NCI-H2171 treated with DMSO at 0.1 percent for 48 hours (cell line): ENCODE data around the gene POU6F2.

Source experiments
- DNase-seq: peaks from one replicate; lab custom pipeline; 2025; lab: John Stamatoyannopoulos, UW

Gene POU6F2

DNA sequence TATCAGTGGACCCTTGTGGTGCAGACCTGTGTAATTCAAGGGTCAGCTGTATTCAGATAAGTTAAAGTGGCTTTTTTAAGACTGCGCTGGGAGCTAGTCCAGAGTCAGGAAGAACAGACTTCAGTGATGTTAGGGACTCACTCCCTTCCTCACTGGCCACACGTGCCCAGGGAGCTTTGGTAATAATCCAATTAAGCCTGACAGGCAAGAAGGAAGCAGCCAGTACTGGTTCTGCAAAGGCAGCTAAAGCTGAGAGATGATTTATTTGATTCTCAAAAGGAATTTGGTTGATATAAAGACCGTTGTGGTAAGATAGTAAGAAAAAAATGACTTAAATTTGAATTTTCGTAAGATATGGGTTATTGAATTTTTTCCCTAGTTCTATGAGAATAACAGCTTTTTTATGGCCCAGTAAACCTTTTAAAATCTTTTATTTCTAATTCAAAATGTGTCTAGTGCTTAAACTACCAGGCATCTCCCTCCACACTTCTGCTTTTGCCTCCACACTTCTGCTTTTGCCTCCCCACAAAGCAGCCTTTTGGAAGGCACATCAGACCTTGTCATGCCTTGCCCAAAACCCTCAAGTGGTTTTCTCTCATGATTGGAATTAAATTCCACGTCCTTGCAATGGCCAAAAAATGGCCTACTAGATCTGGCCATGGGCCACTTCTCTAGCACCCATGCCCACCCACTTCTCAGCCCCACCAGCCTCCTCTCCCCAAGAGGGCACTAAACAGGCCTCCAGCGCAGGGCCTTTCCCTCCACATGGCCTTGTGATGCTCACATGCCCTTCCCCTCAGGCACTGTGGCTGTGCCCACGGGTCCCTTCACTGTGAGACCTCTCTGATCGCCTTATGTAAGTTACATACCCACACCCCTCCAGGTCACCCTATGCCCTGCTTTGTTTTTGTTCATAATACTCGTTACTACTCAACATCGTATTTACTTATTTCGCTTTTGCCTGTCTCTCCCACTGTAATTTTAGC lies 92.5 kb downstream of the POU6F2 start:
- no peak for DNase-seq

DNA sequence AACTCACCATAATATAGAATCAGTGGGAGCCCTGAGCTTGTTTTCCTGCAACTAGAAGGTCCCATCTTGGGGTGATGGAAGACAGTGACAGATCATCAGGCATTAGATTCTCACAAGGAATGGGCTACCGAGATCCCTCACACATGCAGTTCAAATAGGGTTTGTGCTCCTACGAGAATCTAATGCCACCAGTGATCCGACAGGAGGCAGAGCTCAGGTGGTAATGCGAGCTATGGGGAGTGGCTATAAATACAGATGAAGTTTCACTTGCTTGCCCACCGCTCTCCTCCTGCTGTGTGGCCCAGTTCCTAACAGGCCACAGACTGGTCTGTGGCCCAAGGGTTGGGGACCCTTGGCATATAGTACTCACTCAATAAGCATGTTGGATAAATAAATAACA lies 93.4 kb downstream of the POU6F2 start:
- no peak for DNase-seq

DNA sequence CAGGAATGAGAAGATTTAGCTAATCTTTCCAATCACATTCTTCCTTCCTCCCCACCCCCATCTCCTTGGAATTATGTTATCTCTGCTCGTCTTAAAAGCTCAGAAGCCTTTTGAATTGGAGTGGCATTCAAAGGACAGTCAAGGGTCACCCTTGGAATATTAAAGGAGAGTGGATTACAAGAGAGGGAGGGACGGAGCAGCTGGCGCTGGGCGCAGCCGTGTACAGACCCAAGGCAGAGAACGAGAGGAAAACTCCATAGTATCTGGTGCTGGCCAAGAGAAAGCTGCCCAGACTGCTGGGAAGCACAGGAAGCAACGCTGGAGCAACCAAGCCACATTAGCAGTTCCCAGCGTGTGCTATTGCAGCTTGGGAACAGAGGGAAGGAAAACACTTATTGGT lies 95.7 kb downstream of the POU6F2 start:
- DNase-seq: no peak

DNA sequence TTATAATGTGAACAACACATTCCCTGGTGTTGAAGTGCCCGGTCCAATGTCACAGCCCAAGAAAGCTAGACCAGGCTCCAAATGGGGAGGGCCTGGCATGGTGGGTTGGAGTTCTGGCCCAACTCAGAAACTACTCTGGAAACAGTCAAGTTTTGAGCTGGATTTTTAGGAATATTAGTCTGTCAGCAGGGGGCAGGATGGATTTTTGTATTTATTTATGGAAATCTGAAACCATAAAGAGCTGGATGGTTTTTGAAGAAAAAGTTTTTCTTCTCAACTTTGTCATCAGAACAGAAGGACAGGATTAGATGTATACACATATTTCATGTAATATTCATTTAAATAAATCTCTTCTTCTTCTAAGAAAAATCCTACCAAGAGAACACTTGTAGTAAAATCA lies 97.5 kb downstream of the POU6F2 start:
- no peak for DNase-seq

DNA sequence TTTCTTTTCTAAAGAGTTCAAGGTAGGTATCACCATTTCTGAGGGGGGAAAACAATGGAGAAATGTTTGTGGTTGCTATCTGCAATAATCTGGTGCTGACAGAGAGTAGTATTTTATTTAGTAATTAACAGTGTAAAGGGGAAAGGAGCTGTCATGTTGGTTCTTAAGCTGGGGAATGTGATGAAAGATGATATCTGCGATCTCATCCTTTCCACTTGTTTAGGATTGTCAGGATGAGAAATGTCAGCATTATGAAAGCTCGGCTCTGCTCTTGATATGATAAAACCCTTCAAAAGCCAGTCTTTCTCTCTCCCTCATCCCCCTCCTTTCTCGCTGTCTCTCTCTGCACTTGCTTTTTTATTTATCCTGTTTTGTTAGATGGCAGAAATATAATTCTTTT lies 106.1 kb downstream of the POU6F2 start:
- DNase-seq: peak; percentile 33

DNA sequence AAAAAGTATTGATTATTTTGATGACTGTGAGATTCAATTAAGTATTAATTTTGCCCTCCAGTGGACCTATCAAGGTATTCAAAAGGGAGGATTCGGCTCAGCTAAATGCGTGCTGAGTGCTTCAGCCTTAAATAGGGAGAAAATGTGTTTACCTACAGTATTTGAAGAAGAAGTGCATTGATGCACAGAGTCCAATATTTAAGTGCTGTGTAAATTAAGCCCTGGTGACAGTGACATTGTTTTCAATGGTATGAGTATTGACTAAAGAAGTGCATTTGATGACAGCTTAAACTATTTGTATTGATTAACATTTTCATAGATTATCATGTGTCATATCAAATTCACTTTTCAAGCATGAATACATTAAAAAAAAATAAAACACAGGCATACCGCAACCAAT lies 106.6 kb downstream of the POU6F2 start:
- no peak for DNase-seq

DNA sequence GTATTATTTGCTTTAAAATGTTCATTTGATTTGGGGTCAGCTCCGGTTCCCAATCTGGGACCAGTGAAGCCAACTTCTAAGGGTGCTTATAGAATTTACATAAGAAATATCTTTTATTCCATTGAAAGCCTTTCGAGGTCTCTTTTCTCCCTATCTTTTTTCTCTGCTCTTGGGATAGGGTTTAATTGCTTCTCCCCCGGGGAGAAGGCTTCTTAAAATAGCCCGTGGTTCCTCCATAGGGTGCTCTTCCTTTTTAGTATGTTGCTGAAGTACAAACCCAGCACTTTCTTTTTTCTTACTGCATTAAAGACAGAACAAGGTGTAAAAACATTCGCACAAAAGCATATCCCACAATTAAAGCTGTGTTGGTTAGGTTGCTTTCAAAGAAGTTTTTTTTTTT lies 107.5 kb downstream of the POU6F2 start:
- DNase-seq: no peak

DNA sequence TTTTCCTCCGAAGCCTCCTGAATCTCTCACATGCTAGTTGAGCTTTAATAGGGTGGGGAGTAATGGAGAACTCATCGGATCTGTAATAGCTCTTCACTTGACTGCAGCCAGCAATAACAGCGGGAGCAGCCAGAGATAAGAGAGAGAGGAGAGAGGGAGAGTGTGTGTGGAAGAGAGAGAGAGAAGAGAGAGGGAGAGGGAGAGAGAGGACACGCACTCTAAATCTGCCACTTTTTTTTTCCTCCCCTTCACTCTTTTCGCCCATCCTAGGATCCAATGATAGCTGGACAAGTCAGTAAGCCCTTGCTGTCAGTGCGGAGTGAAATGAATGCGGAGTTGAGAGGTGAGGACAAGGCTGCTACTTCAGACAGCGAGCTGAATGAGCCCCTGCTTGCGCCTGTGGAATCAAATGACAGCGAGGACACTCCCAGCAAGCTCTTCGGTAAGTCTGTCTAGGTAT lies 107.9 kb downstream of the POU6F2 start:
- DNase-seq: peak; percentile 97

DNA sequence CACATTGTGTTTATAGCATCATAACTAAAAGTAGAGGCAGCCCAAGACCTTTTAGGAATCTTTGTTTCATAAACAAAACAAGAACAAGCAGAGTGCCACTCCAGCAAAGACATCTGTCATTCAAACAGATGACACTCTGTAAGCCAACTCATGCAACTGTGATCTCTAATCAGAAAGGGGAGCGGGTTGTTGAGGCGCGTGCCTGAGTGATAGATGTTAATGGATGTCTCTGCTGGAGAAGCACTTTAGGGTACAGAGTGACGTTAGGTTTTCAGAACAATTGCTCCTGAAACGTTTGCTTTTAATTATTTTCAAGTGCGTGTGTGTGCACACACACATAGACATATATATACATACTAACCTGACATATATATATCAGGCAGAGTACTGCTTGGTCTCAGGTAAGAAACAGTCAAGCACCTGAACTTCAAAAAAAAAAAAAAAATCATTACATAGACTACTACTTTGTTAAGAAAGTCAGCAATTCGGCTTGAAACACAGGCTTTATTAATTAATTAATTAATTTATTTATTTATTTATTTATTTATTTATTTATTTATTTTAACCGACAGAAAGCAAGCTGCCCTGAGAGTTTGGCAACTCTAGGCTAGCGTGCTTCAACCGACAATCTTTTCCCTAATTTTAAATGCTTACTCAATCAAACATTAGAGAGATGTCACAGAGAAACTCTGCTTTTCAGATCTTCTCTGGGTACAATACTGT lies 109.1 kb downstream of the POU6F2 start:
- peak; percentile 71 for DNase-seq

DNA sequence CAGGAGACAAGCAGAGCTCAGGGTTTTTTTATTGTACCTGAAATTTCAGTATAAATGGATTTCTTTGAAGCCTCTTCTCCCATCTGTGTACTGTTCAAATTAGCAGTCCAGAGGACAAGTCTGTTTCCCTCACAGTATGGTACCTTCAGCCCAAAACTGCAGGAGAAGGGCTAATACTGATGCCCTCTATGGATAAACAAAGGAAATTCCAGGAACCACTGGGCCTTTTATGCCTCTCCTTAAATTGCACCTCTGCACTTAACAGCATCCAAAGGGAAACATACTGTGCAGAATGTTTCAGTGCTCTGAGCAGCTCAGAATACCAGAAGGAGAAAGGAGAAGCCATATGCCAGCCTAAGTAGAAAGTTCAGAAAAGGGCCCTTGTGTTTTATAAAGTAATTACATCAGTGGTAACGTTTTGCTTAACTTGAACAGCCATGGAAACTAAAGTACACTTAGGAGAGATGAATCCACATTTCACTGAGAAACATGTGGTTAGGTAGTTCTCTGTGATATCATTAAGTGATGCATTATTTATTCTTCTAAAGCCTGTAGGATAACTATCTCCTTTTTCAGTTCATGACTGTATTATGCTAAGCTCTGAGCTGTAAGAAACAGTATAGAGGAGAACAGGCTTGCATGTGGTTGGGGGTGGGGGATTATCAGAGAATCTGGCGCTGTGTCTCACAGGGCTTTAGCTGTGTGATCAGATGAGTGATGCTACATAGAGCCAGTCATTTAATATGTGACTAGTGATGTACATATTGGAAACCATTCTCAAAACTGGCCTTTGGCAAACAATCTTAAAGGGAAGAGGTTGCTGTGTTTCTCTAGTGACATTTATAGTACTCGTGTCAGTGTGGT lies 111.3 kb downstream of the POU6F2 start:
- peak; percentile 56 for DNase-seq

DNA sequence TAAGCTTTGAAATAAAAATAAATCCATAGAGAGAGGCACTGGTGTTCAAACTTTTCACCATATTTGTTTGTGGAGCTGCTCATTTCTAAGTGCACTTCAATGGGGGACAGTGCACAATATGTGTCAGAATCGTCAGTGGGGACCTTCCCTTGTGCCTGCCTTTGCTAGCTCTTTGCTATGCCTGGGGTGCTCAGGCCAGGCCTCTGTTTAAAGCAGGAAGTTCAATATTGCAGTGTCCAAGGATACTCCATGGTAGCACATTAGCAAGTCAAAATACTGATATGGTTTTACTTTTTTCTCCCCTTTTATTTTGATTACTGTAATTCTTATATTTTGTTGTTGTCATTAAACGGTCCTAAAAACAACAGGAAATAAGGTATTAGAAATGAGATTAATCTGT lies 113.4 kb downstream of the POU6F2 start:
- DNase-seq: no peak

DNA sequence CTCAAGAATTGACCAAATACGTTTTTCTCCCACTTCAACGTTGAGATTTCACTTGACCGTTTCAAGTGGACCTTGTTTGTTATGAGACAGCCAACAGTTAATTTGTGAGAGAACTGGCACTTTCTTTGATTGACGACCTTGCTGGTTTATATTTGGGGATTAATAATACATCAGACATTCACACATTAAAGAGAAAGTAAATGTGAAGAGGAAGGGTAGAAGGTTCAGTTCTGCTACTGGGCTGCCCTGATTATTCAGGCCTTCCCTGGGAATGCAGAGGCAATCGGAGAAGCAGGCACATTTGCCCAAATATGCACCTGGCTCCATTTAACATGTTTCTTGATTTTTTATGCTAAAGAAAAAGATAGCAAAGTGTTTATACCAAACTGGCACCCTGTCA lies 114.1 kb downstream of the POU6F2 start:
- DNase-seq: no peak

DNA sequence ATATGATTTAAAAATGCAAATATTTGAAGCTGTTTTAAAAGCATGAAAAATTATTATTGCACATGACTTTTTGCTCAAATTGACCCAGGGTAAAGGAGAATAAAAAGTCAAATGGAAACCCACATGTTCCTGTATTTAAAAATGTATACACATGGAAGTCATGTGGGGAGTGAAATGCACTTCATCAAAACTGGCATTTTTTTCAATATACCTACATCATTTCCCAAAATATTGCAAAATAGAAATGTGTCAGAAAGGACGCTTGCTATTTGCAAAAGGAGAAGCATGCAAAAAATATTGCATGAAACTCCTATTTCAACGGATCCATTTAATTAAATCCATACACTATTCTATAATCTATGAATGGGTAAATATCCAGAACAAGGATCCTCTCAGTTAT lies 117.0 kb downstream of the POU6F2 start:
- DNase-seq: no peak

DNA sequence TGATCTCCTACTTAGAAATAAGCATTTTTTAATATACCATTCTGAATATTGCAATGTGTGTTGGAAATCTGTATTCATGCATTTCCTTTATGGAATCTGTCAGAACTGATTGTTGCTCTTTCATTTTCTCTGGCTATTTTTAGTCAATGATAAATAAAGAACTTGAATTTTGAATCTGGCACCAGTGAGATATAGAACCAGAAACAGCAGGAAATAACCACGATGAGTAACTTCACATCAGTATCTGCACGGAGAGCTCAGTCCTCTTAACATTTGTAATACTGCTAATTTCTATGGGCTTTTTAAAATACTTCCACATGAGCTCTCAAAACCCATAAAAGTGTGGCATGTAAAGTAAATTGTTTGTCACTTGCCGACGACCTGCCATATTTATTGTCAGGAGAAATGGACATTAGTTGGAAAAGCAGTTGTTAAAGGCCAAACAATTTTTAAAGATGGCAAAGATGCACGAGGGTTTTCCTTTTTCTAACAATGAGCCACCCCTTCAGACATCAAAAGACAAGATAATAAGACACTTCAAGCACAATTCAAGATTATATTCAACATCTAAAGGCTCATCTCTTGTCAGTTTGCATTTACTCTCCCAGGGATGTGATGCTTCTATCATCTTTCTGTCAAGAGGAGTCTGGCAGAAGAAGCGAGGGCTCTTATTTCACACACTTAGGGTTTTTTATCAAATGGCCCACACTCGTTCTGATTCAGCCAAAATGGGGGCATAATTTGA lies 118.3 kb downstream of the POU6F2 start:
- DNase-seq: no peak

DNA sequence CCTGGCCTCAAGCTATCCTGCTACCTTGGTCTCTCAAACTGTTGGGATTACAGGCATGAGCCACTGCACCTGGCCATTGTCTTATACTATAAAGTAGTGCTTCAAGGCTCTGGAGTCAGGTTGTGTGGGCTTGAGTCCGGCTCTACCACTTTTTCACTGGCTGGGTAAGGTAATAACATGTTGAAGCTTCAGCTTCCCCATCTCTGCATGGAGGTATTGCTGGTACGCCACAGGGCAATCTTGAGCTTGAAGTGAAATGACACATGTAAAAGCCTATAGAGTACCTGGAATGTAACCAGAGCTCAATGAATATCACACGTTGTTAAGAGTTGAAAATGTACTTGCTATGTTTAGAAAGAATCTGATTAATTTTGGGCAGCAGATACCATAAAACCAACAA lies 120.8 kb downstream of the POU6F2 start:
- no peak for DNase-seq

DNA sequence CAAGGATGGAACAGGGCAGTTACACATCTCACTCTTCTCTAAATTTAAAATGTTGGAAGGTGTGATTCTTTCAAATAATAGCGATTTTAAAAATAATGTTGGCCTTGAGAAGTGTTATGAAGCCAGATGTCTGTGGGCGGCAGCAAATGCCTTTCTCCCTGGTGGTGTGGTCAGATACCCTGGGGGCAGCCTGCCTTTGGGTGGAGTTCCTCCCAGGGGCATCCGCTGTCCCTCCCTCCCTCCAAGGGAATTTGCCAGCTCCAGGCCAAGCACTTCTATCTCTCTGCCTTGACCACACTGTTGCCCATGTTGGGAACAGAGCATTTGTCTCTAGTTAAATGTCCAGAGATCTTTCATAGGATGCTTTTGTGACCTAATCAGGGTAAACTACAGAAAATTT lies 121.4 kb downstream of the POU6F2 start:
- DNase-seq: no peak

DNA sequence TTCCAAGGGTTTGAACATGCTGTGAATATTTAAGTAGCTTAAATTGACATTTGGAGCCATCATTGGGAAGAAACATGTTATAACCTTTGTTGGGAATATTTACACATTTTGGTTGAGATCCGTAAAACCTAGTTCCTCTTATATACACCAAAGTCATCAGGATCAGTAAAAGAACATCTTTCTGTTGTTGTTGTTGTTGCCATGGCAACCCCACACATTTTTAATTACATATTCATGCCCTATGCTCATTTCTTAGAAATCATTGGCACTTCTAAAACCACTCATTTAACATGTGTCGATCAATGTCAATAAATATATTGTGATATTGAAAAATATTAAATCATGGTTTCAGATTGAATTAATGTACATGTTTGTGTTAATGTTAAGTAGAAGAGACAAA lies 122.6 kb downstream of the POU6F2 start:
- DNase-seq: no peak

DNA sequence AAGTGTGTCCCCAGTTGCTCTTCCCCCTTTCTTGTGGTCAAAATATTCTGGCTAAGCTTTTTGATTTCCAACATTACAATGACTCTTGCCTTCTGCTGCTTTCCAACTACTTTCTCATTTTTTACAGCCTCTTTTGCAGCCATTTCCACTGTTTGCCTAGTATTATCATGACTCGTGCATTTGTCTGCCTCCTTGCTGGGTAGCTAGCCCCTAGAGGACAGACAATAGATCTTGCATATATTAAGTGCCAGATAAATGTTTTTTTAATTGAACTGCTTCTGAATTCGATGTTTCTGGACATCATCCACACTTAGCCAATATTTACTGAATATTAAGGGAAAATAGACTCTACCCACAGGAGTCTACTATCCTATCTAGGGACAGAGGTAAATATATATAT lies 124.5 kb downstream of the POU6F2 start:
- DNase-seq: no peak

DNA sequence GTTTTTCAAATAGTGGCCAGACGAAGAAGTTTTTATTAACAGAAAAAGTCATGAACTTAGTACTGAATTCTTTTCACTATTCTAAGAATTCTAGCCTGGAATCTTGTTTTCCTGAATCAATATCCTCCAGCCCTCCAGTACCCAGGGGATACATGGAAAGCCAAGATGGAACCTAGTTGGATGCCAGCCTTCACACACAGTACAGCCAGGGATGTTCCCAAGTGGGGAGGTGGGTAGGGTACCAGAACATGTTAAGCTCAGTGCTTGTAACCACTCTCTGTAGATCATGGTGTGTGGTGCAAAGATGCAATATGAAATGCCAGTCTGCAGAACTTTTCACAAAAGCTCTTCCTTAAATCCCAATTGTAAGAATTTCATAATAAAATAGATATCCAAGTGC lies 128.0 kb downstream of the POU6F2 start:
- DNase-seq: no peak

DNA sequence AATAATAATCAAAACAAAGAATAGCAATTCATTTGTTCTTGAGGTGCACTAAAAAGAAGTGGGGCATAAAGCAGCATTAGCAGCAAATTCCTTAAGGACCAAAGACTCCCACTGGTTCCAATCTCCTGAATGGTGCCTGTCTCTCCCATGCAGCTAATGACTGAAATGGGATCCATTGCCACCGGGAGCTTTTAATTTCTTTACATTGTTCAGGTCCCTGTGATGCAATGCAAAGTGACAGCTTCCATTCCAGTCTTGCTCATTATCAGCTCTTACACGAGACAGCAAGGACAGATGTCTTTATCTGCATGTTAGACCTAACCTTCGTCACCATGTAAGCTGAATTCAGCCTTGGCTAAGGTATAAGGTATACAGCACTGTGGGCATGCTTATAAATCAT lies 148.1 kb downstream of the POU6F2 start:
- peak; percentile 26 for DNase-seq

DNA sequence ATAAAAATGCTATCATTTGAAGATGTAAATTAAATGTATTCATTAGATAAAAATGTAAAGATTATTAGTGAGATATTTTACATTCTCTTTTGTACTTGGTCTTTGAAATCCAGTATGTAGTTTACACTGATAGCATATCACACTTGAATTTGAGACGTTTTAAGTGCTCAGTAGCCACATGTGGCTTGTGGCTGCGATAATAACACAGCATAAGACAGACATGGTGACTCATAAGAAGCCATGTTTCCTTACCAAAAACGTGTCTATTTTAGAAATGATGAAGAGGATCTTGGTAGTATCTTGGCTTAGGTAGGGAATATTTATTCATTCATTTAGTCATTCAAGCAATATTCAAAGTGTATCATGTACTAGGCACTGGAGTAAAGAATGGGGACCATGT lies 149.3 kb downstream of the POU6F2 start:
- DNase-seq: no peak
